Measurements from ENCODE around the gene LETM1. TPM values are rescaled to one million over a fixed set of nuclear protein-coding genes. Genes with fewer than 3 reads are reported as not detected.

The LETM1 gene
- total RNA-seq, 1 experiment from 2014 or later, result 53.9 TPM

DNA sequence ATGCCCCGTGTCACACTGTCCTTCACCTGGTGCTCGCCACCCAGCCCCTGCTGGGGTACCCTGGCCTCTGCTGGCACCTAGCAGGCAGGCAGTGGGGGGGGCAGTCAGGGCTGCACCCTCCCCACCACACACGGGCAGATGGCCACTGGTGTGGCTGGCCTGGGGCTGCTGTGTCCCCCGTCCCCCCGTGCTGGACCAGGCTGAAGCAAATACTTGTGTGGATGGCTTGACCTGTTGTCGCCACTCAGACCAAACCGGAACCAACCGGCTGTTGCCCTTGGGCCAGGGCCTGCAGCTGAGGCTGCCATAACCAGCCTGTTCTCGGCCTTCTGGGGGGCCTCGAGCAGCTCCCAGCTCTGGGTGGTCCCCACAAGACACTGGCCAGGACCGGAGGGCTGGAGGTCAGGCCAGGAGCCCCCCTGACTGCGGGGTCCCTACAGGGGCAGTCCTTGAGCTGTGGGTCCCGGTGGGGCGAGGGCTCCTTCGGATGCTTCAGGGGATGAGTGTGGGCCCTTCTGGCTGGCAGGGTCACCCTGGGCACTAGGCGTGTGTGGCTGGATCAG, 58.6 kb downstream of the LETM1 start:
- DNase-seq (ENCODE audit: extremely low read depth, low read depth), result no peak

DNA sequence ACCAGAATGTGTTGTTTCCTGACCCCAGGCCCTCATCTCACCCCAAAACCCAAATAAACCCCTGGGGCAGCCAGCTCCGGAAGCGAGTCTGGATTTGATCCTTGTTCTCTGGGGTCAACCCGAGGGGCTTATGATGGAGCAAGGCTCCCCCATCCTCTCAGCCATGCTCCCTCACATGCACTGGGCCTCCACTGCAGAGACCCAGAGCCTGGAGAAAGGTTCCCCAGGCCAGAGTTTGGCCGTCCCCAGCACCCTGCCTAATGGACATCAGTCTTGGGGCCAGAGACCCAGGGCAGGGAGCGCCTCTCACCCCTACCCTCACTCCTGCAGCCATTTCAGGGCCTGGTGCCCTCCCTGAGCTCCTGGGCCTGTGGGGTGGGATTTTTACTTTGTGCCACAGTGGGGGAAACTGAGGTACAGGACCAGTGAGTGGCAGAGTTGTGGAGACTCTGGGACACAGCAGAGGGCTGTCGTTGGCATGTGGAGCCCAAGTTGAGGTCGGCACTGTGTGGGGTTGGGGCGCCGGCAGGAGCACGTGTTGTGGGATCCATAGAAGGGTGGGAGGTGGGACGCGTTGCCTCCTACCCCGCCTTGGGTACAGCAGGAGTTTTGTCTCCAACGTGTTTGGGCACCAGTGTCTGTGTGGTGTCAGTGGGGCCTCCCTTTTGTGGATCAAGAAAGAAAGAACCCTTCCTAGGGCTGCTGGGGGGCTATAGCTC, 59.3 kb downstream of the LETM1 start:
- no peak for DNase-seq (ENCODE audit: extremely low read depth, low read depth)

DNA sequence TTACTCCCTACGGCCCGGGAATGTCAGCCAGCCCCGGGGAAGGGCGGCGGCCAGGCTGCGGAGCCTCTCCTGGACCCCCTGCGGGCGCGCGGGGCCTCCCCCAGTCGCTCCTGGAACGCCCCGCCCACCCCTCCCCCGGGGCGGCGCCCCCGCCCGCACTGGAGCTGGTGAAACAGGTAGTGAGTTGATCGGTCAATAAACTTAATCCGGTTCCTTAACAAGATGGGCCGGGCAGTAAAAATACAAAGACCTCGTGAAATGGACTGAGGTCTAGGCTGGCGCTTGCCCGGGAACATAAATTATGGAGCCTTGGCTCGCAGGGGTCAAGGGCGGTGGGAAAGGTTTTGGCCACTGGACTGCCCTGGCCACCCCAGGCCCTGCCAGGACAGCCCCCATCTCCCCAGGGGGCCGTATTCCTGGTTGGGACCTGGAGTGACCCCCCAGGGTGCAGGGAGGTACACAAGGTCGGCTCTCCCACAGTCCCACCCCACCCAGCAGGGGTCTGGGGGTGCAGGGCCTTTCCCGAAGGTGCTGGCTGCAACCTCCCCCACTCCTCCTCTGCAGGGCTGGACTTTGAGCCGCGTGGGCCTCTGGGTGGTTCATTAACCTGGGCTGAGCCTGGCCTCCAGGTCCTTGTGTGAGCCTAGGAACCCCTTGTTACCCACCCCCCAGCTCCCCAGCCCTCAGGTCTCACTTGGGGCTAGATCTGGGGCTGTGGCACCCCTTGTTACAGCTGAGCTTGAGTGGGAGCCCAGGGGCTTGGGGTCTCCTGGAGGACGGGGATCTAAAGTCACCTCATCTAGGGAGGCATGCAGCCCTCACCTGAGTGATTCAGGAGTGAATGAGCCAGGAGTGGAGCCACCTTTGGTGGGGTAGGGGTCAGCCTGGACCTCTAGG, 60.4 kb downstream of the LETM1 start:
- DNase-seq (ENCODE audit: extremely low read depth, low read depth), result no peak

DNA sequence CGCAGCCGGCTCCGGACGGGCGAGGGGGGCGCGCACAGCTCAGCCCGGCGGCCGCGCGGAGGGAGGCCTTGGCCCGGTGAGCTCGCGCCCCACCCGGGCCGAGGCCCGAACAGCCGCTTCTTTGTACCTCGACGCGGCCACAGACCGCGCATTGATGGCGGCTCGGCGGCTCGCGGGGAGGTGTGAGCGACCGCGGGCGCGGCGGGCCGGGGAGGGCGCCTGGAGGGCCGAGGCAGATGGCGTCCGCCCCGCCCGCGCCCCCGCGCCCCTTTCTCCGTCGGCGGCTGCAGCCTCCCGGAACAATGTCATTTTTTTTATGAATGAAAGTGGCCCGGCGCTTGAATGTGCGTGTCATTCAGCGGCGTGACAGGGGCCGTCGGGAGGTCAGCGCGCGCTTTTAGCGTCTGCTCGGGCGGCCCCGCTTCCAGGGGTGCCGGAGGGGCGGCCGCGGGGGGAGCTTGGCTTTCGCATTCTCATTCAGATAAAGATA, 61.1 kb downstream of the LETM1 start:
- no peak for DNase-seq (ENCODE audit: extremely low read depth, low read depth)

DNA sequence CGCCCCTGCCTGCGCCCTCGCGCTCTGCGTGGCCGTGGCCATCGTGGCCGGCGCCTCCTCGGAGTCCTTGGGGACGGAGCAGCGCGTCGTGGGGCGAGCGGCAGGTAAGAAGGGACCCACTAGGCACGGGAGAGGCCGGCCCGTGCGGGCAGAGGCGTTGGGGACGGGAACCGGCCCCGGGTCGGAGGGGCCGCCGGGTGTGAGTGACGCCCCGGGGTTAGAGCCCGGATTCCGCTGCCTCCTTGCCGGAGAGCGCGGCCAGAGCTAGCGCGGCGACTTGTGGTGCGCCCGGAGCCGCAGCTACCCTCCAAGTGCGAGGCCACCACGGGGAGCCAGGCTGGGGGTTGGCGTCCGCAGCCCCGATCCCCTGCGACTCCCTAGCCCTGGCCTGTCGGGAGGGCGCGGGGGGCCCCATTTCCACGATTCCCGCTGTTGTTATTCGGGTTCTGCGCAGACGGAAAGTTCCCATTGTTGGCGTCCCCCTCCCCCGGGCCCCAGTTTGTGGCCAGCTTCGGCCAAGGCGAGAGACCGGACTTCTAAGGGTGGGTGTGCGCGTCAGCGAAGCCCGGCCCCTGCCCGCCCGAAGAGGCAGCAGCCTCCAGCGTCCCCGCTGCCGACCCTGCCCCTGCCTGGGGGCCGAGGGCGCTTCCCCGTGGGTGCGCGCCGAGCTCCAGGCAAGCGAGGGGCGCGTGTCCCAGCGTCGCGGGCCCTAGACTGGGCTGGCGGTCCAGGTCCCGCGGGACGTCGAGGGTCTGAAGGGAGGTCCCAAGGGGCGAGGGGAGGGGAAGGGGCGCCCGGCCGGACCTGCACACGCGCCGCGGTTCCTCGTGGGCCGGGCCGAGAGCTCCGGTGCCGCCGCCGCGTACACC, 61.8 kb downstream of the LETM1 start:
- DNase-seq (ENCODE audit: extremely low read depth, low read depth), result no peak

DNA sequence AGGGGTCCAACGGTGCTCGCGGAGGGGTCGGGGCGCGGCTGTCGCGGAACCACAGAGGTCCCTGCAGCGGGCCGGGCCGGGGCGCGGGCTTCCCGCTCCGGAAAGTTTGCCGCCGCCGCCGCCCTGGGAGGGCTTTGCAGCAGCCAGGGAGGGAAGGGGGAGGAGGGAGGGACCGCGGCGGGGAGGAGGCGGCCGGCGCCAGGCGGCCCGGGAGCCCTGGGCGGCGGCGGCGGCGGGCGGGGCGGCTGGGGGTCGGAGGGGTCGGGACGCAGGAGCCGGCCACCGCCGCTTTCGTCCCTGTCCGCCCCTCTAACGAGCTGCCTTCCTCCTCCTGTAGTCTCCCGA, 62.5 kb downstream of the LETM1 start:
- DNase-seq (ENCODE audit: extremely low read depth, low read depth), result no peak

DNA sequence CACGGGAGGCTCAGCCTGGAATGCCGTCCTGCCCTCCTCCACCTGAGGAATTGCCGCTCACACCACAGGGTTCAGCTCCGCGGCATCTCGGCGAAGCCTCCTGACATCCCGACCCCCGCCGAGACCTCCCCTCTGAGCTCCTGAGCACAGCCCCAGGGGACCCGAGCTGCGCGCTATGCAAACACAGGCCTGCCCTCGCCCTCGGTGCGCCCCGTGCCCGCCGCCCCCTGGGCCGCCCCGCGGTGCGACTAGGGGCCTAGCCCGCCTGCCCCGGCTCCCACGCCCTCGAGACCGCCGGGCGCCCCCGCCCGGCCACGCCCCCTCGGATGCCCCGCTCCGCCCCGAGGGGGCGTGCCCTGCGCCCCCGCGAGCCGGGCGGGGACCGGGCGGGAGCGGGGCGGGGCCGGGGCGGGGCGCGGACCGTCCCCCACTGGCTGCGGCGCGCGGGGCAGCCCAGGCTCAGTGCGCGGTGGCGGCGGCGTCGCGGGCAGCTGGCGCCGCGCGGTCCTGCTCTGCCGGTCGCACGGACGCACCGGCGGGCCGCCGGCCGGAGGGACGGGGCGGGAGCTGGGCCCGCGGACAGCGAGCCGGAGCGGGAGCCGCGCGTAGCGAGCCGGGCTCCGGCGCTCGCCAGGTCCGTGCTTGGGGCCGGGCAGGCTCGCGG, 63.0 kb downstream of the LETM1 start, which contains the start of gene FGFR3:
FGFR3 (plus strand) TSS at position 462 of the 664 bp plus-strand sequence. CDS start 642 bp downstream, outside the sequence.
- peak; percentile 12 for DNase-seq (ENCODE audit: extremely low read depth, low read depth)

DNA sequence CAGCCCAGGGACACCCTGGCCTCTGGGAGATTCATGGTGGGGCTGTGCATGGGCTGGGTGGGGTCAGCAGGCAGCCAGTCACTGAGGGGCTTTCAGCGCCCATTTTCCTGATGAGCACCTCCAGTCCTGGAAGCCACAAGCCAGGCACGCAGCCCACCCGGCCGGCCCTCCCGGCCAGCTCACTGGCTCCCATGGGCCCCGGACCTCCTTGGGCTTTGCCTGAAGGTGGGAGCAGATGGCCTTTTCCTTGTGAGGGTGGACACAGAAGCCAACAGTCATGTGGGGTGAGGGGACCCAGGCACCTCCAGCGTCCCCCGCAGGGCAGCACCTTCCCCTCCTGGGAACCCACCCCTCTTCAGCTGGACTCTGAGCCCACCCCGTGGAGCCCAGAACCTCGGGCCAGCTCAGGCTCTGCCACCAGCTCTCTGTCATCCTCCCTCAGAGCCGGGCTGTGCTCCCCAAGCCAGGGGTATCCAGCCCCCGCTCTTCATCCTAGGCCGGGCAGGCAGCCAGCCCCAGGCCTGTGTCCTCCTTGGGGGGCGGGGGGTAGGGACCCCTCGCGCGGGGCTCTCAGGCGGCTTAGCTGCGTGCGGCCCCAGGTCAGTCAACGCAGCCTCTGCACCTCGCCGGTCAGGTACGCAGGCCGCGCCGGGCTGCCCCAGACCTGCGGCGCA, 63.7 kb downstream of the LETM1 start:
- DNase-seq (ENCODE audit: extremely low read depth, low read depth), result no peak

DNA sequence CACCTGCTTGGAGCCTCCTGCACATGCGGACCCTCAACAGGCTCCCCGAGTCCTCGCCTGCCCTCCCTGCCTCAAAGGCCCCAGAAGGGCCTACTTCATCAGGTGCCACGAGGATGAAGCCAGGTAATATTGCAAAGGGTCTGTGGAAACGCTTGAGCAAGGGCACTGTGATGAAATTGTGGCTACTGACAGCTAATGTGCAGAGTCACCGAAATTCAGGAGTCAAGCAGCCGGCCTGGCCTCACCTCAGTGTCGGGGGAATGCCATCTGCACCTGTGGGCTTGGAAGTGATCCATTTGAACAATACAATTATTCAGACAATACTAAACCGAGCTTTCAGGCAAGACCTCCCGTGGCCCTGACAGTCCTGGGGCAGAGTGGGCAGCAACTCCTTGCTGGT, 66.0 kb downstream of the LETM1 start:
- no peak for DNase-seq (ENCODE audit: extremely low read depth, low read depth)

DNA sequence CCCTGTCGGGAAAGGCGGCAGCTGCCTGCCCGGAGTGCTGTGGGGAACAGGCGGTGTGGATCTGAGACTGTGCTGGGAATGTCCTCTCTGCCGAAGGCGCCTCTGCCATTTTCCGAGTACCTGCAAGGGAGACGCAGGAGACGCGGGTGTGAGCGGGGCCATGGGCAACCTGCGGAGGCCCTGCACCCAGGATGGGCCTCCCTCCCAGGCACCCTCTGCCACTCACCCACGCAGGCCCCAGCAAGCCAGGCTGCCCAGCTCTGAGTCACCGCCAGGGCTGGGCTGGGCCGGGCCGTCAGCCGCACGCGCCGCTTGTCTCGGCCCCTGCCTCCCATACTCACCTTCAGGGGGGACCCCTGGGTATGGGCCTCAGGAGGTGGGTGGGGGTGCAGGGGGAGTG, 66.4 kb downstream of the LETM1 start:
- no peak for DNase-seq (ENCODE audit: extremely low read depth, low read depth)

DNA sequence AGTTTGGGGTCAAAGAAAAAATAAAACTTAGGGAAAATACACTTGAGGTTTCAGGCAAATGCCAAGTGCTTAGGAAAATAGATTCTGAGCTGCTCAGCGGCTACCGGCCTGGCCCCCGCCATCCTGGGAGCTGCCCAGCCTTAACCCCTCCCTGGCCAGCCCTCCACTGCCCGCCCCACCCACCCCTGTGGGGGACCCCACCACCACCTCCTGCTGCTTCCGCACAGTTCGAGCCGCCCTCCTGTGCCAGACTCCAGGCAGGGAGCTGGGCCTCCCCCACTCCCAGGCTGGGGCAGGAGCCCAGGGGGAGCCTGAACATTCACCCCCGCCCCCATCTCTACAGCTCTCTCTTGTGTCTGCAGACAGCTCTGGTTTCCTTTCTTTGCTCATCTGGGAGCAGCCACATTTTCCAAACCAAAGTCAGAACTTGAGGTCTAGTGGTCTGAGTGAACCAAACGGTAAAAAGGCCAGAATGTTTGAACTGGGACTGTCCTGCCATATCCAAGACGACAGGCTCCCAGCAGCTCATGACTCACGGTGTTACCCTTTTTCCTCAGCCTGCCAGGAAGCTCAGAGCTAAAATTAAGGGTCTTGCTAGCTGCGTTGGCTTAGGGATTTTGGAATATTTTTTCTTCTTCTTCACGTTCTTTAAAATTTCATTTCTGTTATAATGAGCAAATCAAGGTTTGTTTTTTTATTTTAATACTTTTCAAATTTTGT, 67.5 kb downstream of the LETM1 start:
- DNase-seq (ENCODE audit: extremely low read depth, low read depth), result no peak

DNA sequence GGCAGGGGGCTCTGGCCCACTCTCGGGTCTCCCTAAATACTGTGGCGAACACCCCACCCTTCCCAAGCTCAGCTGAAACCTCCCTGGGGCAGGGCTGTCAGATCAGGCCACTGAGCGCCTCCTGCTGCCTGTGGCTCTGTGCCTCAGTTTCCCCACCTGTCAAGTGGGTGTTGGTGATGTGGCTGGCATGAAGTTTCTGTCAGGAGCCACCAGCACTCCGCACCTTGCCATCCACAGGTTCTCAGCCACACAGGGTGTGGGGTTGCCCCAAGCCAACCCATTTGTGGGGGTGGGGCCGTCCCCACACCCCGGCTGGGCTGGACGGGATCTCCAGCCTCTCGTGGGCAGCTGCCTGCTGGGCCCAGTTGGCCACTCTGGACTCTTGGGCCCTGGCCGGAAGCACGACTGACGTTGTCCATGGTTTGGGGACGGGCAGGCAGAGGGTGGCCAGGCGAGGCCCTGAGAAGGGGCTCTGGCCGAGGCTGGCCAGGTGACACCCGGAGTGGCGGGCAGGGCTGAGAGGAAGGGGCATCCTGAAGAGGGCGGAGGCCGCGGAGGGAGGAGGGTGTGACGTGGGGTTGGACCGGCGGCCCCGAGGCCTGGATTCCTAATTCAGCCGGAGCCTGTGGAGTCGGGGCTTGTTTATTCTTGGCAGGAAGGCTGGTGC, 68.4 kb downstream of the LETM1 start:
- no peak for DNase-seq (ENCODE audit: extremely low read depth, low read depth)

DNA sequence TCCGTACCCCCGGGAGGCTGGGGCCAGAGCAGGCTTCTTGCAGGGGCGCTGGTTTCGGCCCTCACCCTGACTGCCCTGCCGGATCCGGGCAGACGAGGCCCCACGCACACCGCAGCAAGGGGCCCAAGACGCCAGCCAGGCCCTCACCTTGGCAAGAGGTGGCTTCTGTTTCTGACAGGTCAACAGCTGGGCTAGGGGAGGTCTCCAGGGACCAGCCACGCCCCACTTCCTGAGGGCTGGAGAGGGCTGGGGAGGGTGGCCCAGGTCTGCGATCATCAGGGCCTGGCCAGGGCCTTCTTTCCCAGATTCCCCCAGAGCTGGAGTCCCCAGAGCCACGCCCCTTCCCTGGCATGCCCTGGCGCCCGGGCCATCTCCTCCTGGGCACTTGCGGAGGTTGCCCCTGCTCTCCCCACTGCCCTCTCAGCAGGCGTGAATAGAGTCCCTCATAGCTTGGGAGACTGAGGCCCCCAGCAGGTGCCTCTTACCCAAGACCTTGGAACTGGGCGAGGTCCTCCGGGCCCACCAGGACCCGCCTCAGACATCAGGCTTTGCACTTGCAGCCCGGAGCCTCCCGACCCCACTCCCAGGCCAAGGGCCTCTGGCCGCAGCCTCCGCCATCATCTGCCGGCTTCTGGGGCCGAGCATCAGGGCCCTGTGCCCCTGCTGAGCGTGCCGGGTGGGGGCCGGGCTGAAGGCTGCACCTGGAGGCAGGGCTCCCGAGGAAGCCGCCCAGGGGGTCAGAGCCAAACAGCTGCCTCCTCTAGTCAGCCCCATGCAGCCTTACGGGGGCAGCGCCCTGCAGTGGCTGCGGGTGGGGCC, 69.2 kb downstream of the LETM1 start:
- DNase-seq (ENCODE audit: extremely low read depth, low read depth), result no peak

DNA sequence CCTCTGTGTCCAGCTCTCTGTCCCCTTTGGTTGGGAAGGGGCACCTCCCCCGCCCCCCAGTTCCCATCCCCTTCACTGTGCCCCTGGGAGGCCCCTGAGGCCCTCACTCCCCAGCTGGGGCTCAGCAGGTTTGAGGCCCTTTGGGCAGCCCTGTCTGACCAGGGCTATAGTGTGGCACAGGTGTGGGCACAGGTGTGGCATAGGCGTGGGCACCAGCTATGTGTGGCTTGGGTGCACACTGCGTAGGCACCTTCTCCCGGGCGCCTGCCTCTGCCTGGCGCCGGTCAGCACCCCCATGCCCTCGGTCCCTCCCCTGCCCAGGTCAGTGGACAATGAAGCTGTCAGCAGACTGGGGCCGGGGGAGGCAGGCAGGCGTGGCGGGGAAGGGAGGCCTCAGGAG, 70.4 kb downstream of the LETM1 start:
- no peak for DNase-seq (ENCODE audit: extremely low read depth, low read depth)

DNA sequence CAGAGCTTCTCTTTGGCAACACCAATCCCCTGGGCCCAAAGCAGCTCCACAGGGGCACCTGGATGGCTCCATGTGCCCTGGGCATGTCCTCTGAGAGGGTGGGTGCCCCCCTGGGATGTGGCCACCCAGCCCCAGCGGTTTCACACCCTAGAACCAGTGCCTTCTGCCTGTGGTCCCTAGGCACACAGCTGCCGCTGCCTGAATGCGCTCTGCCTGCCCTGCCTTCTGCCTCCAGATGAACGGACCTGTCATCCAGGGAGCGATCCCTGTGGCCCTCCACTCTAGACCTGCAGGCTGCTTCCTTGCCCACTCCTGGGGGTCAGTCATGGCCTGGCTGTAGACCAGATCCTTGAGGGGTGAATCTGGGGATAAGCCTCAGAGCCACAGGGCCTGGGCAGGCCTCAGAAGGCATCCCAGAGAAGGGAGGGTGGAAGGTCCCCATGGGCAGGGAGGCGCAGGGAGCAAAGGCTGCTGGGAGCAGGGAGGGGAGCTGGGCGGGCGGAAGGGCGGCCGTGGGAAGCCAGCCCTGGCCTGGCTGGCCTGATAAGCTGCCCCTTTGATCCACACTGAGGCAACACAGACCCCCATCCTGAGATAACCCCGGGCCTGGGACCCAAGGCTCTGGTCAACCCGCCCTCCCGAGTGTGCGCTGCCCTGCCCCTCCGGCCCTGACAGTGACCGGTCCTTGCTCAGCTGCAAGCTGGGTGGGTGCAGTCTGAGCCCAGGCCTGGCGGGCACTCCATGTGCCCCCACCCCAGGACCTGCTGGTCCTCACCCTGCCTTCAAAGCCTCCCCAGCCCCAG, 71.0 kb downstream of the LETM1 start:
- no peak for DNase-seq (ENCODE audit: extremely low read depth, low read depth)

DNA sequence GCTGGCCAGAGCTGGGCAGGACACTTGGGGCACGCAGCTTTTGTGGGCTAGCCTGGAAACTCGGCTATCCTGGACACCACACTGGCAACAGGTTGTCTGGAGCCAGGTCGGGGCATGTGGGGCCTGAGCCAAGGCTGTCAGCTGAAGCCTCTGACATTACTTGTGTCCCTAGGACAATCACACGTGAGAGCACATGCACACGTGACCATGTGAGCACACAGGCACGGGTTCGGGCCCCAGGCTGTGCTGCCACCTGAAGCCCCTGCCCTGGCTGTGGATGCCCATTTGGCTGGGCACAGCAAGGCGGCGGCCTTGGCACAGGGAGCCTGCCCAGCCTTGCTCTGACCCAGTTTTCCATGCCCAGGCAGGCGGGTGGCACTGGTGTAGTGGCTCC, 71.6 kb downstream of the LETM1 start:
- no peak for DNase-seq (ENCODE audit: extremely low read depth, low read depth)

DNA sequence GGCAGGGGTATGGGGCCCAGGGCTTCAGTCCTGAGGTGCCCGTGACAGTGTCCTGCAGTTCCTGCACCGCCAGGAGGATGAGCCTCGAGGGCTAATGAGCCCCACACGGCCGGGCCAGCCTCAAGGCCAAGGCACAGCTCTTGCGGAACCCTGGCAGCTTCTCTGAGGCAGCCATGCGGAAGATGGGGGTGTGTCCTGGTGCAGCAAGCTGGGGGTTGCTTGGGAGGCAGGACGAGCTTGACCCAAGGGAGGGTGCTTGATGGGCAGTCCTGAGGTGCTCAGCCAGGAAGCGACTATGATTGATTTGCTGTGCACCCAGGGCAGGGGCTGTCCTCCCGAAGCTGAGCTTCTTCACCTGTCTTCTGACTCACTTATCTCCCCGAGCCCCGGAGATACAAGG, 72.0 kb downstream of the LETM1 start:
- DNase-seq (ENCODE audit: extremely low read depth, low read depth), result no peak

Measured in NCI-H460 (cell line).